Fibroblast of skin of abdomen (primary cell): Measurements from ENCODE around the gene KRTAP19-3. TPM values are rescaled to one million over a fixed set of nuclear protein-coding genes. Genes with fewer than 3 reads are reported as not detected.
"Not testable (repeated sequence)": the region's sequence is repeated elsewhere in the genome, so short reads cannot be mapped to it uniquely, and the experiment has no call there.

Source experiments
- DNase-seq: peaks from one replicate; pipeline ENCODE4 v3.0.0-alpha.2; 2013
- polyA plus RNA-seq, 2 experiments: library from polyadenylated mRNA; unstranded; fragments of 120-200 nt; gene quantifications; one replicate each; pipeline ENCODE4 v1.2.1, GENCODE V29; 2013; ENCODE audit not compliant: insufficient read length in 2 of 2

Gene KRTAP19-3
- not detected for polyA plus RNA-seq (2013, experiment 1 of 2; ENCODE audit: insufficient read length)
- not detected for polyA plus RNA-seq (2013, experiment 2 of 2; ENCODE audit: insufficient read length)

GRCh38 chr21:30491963-30492428, at the start of gene KRTAP19-3:
Gene KRTAP19-3, minus strand, starts transcription at chr21:30492013. Its CDS starts 56 bp downstream, at chr21:30491957.
- DNase-seq = no peak

- DNase-seq = no peak
Observed at GRCh38 chr21:30518876-30519275, 27.1 kb upstream of the KRTAP19-3 start.

GRCh38 chr21:30515681-30516080, 23.9 kb upstream of the KRTAP19-3 start:
- no peak for DNase-seq

- not testable (repeated sequence) for DNase-seq
Observed at GRCh38 chr21:30505621-30506205, 13.9 kb upstream of the KRTAP19-3 start.

DNA sequence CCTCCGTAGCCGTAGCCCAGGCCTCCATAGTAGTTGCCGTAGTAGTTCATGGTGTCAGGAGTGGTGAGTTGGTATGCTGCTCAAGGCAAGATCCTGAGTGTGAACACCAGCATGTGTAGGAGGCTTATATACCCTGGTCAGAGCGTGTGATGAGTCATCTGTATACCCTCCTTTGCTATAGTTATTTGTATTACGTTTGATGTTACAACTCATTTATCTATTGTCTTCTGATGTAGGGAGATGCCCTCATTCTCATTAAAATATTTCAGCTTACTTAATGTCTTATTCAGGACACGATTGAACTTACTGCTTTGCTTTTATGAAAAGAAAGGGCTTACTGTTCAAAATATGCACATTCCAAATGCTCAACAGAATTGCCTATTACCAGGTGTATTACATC, 10.2 kb upstream of the KRTAP19-3 start, which contains the start of gene KRTAP19-5:
TSS of gene KRTAP19-5 (minus strand) at position 101 of the 400 bp plus-strand sequence. CDS start at position 50, 51 bp downstream.
- no peak for DNase-seq

GRCh38 chr21:30497065-30497464, 5.3 kb upstream of the KRTAP19-3 start, which contains the start of gene KRTAP19-4:
Gene KRTAP19-4, minus strand, starts transcription at chr21:30497165. Its CDS starts 55 bp downstream, at chr21:30497110.
- no peak for DNase-seq

DNA sequence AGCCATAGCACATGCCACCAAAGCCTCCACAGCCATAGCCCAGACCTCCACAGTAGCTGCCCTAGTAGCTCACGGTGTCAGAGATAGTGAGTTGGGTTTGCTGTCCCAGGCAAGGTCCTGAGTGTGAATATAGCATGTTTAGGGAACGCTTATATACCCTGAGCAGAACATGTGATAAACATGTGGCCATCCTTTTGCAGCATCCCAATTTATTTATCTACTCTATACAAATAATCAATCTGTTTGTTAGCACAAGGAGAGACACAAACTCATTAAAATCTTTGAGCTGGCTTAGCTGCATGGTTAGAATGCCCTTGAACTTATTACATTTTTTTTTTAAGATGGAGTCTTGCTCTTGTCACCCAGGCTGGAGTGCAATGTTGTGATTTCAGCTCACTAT, 4.5 kb downstream of the KRTAP19-3 start, which contains the start of gene KRTAP19-2:
TSS of gene KRTAP19-2 (minus strand) at position 101 of the 400 bp plus-strand sequence. CDS start at position 13, 88 bp downstream.
- DNase-seq = no peak

- DNase-seq = no peak
Observed at GRCh38 chr21:30486180-30486579, 5.6 kb downstream of the KRTAP19-3 start.

DNA sequence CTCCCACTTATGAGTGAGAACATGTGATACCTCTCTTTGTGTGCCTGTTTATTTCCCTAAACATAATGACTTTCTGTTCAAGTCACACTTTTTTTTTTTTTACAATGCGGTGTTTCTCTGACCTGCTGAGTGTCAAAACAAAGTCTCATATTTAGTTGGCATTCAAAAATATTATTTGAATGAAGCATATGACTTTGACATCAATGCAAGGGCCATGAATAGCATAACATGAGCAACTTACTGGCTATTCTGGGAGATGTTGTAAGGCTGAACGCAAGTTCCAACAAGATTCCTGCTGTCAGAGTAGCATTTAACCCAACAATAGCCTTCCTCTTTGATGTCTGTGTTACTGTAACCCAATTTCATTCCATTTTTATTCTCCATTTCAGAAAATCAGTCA, 9.7 kb downstream of the KRTAP19-3 start:
- DNase-seq = no peak

GRCh38 chr21:30480145-30480544, 11.7 kb downstream of the KRTAP19-3 start, which contains the start of gene KRTAP19-1:
Gene KRTAP19-1, minus strand, starts transcription at chr21:30480367. Its CDS starts 50 bp downstream, at chr21:30480317.
- no peak for DNase-seq

DNA sequence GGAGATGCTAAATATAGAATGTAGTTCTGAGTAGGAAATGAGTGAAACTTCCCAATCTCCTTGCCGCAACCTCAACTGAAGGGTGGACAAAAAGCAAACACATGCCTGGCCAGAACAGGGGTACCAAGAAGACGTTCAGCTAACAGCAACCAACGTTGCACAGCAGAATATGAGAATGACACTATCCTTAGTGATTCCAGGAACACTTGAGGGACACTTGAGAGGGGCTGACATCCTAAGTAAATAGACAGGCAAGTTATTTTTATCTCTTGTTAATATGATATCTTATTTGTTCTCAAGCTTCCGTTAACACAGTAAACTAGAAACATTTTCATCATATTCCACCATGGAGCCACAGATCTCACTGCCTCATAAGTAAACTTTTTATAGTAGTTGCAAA, 12.6 kb downstream of the KRTAP19-3 start:
- no peak for DNase-seq

DNA sequence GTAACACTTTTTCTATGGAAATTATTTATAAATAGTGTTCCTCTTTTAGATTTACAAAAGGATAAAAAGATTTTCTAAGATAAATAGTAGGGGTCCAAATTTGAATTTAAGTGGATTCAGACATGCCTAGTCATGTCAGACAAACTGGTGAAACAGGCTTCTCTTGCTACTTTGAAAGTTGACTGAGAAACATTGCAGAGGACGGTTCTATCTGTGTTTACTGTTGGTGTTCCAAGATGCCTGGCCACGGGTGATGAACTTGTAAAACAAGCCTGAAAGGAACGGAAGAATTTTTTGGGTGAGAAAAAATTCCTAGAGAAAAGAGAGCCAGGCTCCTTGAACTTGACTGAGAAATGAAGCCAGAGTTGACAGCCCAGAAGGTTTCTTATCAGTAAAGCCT, 13.8 kb downstream of the KRTAP19-3 start:
- no peak for DNase-seq

DNA sequence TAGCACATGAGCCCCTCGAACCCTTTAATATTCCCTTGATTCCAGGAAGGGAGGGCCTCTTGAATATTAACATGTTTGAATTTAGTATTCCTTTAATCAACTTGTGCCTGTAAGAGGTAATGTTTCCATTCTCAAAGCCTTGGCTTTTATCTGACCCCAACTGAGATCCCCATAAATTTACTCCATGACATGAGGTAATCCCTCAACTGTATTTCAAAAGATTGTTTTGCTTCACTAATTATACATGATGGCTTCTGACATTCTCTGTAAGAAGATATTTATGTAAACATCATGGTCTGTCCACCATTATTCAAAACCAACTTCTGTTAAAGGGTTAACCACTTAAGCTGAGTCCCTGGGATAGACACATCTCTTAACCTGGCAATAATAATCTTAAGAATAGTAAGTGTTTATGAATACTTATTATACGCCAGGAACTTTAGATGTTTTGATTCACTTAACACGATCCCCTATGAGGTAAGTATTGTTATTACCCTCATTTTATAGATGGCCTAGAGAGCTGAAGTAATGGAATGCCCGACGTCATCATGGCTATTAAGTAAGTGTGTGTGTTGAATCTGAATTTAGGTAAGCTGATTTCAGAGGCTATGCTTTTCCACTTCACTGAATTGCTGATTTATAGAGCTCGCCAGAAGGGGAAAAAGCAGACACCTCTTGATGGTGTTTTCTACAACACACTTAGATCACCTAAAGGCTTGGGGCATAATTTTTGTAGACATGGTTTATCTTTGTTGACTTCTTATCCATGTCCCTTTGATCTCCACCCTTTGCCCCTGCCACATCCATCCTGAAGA, 22.7 kb downstream of the KRTAP19-3 start:
- no peak for DNase-seq

GRCh38 chr21:30463713-30464112, 28.1 kb downstream of the KRTAP19-3 start:
- DNase-seq = no peak

GRCh38 chr21:30448514-30448913, 43.3 kb downstream of the KRTAP19-3 start:
- DNase-seq = no peak

DNA sequence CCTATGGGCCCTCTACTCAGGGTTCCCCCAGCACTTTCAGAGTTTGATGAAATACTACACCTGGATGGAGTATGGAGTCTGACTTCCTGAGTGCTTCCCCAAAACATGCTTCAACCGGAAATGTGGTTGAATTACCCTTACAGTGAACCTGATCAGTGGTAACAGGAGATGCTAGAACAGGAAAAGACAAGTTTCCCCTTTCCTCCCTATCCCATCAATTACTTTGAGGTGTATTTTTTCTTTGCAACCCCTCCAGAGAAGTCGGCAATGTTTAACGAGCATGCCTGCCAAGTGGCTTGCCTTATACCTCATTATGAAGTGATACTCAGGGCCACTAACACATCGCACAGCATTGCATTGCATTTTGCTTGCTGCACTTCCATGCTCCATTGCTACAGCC, 44.8 kb downstream of the KRTAP19-3 start:
- DNase-seq = no peak

GRCh38 chr21:30444204-30444603, 47.6 kb downstream of the KRTAP19-3 start:
- no peak for DNase-seq

DNA sequence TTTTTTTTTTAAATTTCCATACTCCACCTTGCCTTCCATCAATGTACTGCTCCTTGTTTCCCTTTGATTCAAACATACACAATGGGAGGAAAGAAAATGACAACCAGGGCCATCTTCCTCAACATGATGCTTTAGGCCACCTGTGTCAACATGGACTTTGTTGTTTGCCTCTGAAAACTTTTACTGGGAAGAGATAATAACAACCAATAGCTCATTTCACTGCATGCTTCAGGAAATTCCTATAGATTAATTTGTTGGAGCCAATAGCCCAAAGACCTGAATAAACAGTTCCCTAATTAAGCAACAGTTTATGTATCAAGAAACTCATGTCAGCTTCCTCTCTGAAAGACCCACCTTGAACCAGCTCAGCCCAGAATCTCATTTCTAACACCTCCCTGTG, 48.6 kb downstream of the KRTAP19-3 start:
- no peak for DNase-seq
